K562 (cell line): ENCODE data around the gene ITGB6. TPM values are rescaled to one million over a fixed set of nuclear protein-coding genes. Genes with fewer than 3 reads are reported as not detected.

ENCODE experiments used
- ATAC-seq: fragments of 200-7000 bp; cut with Tn5 transposase; 3 replicates; pipeline ENCODE4 v1.9.1; 2020; ENCODE audit warnings: moderate library complexity
- BruUV-seq: library from RNA; stranded (reverse); fragments of 400-500 nt; replicated peaks from 2 replicates; lab custom pipeline; 2021; lab: Mats Ljungman, UMichigan
- CTCF ChIA-PET: fragments of 300-600 bp; formaldehyde crosslinking; extraction: SDS; loops from one replicate; lab custom pipeline; 2021; ENCODE audit warnings: low intra/inter-chr PET ratio; lab: Yijun Ruan, JAX
- POLR2A ChIA-PET: fragments of 300-600, 350-650 bp; sonication (Branson Sonifier 250); formaldehyde crosslinking; extraction: SDS; loops from one replicate; lab custom pipeline; 2021; ENCODE audit warnings: antibody characterized with exemption, inconsistent platforms; lab: Yijun Ruan, JAX
- DNase-seq, 4 experiments: peaks; one replicate each; pipeline versions ENCODE4 v3.0.0 to v3.0.0-alpha.2; 2011 to 2018; ENCODE audit warnings: low spot score in 3 of 4, mixed read lengths in 3 of 4; ENCODE audit errors: extremely low read depth in 1 of 4
- FAIRE-seq: peaks from 2 replicates; lab custom pipeline; 2011; peaks lifted over from hg19 to GRCh38; lab: Jason Lieb, UNC
- H2AFZ ChIP-seq: 2 replicates; pipeline ENCODE4 v1.6.0; 2011; ENCODE audit warnings: low read depth, low read length, control low read depth, inconsistent platforms
- H3K27ac ChIP-seq: fragments of 200-600 bp; 3 replicates; pipeline ENCODE4 v1.8.0; 2011; ENCODE audit warnings: low read depth, mild to moderate bottlenecking, control low read depth, inconsistent platforms, low read length, moderate library complexity, mixed read lengths; ENCODE audit errors: extremely low read depth
- H3K27me3 ChIP-seq, 2 experiments: fragments of 300-600 bp in 1 of 2; 2 replicates in 1 of 2; 3 replicates in 1 of 2; pipeline versions ENCODE4 v1.6.0 to v1.8.0; 2011; ENCODE audit warnings: inconsistent platforms in 2 of 2, low read length in 2 of 2, mild to moderate bottlenecking in 1 of 2, mixed read lengths in 1 of 2, moderate library complexity in 1 of 2; ENCODE audit not compliant: control insufficient read depth in 2 of 2, insufficient read depth in 2 of 2
- H3K36me3 ChIP-seq: fragments of 300-600 bp; 3 replicates; pipeline ENCODE4 v1.8.0; 2011; ENCODE audit warnings: mild to moderate bottlenecking, low read length, inconsistent platforms; ENCODE audit not compliant: control insufficient read depth, insufficient read depth
- H3K4me1 ChIP-seq, 2 experiments: fragments of 200-600 bp in 1 of 2; replicated peaks in 1 of 2; 2 replicates in 1 of 2; 3 replicates in 1 of 2; pipeline versions ENCODE4 v1.5.1 to v1.8.0; 2011; ENCODE audit warnings: inconsistent platforms in 2 of 2, low read length in 2 of 2, mild to moderate bottlenecking in 1 of 2, mixed read lengths in 1 of 2, moderate library complexity in 1 of 2; ENCODE audit not compliant: control insufficient read depth in 2 of 2, insufficient read depth in 2 of 2
- H3K4me2 ChIP-seq: 2 replicates; pipeline ENCODE4 v1.6.1; 2011; ENCODE audit warnings: low read length, control low read depth, inconsistent platforms, mixed read lengths; ENCODE audit not compliant: insufficient read depth
- H3K4me3 ChIP-seq: fragments of 200-600 bp; sonication (generic), shearing (Covaris generic); 2 replicates; pipeline ENCODE4 v1.5.1; 2016; ENCODE audit warnings: control low read depth, inconsistent platforms
- H3K79me2 ChIP-seq: fragments of 200-600 bp; 3 replicates; pipeline ENCODE4 v1.8.0; 2011; ENCODE audit warnings: low read length, inconsistent platforms; ENCODE audit not compliant: control insufficient read depth, insufficient read depth
- H3K9ac ChIP-seq, 2 experiments: 2 replicates each; pipeline versions ENCODE4 v1.6.0 to v1.6.1; 2011; ENCODE audit warnings: low read depth in 2 of 2, low read length in 2 of 2, control low read depth in 1 of 2, inconsistent platforms in 1 of 2, mild to moderate bottlenecking in 1 of 2, mixed read lengths in 1 of 2; ENCODE audit not compliant: insufficient read depth in 1 of 2
- H3K9me1 ChIP-seq: one replicate; pipeline ENCODE4 v1.6.0; 2011; ENCODE audit warnings: inconsistent platforms, mild to moderate bottlenecking, low read length, moderate library complexity; ENCODE audit not compliant: control insufficient read depth, insufficient read depth
- H3K9me3 ChIP-seq: replicated peaks from 2 replicates; pipeline ENCODE4 v1.5.1; 2011; ENCODE audit warnings: low read depth, low read length, inconsistent platforms; ENCODE audit not compliant: control insufficient read depth, insufficient read depth
- H4K20me1 ChIP-seq: replicated peaks from 2 replicates; pipeline ENCODE4 v1.6.1; 2011; ENCODE audit warnings: low read length, inconsistent platforms, mixed read lengths; ENCODE audit not compliant: control insufficient read depth, insufficient read depth
- BDP1 ChIP-seq: IDR thresholded peaks from 3 replicates; pipeline ENCODE4 v1.6.1; 2011; ENCODE audit not compliant: insufficient read length, insufficient read depth
- KDM1A ChIP-seq, 2 experiments: fragments of 450-650 bp; IDR thresholded peaks; 2 replicates each; pipeline ENCODE4 v1.6.1; 2016; ENCODE audit warnings: mild to moderate bottlenecking in 2 of 2
- MAFK ChIP-seq: IDR thresholded peaks from 2 replicates; pipeline ENCODE4 v1.6.1; 2011; ENCODE audit warnings: low read length, improper control_type of control experiment
- NR3C1 ChIP-seq: sonication (generic); formaldehyde crosslinking; IDR thresholded peaks from 2 replicates; pipeline ENCODE4 v1.8.1; 2022; ENCODE audit warnings: missing genetic modification reagents
- PHF20 ChIP-seq: fragments of 450-650 bp; IDR thresholded peaks from 2 replicates; pipeline ENCODE4 v1.6.1; 2018; ENCODE audit not compliant: partially characterized antibody
- POLR3G ChIP-seq: IDR thresholded peaks from 2 replicates; pipeline ENCODE4 v1.6.1; 2011; ENCODE audit not compliant: insufficient read length, insufficient replicate concordance; ENCODE audit errors: extremely low read depth
- SIN3B ChIP-seq: fragments of 450-650 bp; IDR thresholded peaks from 2 replicates; pipeline ENCODE4 v1.6.1; 2017; ENCODE audit warnings: low read depth, mild to moderate bottlenecking, moderate library complexity
- SUPT5H ChIP-seq: fragments of 450-650 bp; IDR thresholded peaks from 2 replicates; pipeline ENCODE4 v1.6.1; 2016
- TOE1 ChIP-seq, 2 experiments: fragments of 450-650 bp in 1 of 2; sonication (generic) in 1 of 2; formaldehyde crosslinking in 1 of 2; IDR thresholded peaks; 2 replicates each; pipeline versions ENCODE4 v1.7.1 to v1.8.0; 2016 to 2022; ENCODE audit warnings: borderline replicate concordance in 2 of 2, mild to moderate bottlenecking in 2 of 2, antibody characterized with exemption in 1 of 2, inconsistent platforms in 1 of 2, low read depth in 1 of 2, missing genetic modification reagents in 1 of 2, moderate library complexity in 1 of 2
- ZBTB40 ChIP-seq, 2 experiments: fragments of 450-650 bp in 1 of 2; sonication (generic) in 1 of 2; formaldehyde crosslinking in 1 of 2; IDR thresholded peaks; 2 replicates each; pipeline versions ENCODE4 v1.7.1 to v1.9.0; 2016 to 2022; ENCODE audit warnings: inconsistent platforms in 1 of 2, mild to moderate bottlenecking in 1 of 2, missing genetic modification reagents in 1 of 2
- ZNF584 ChIP-seq: fragments of 200-800 bp; sonication (Bioruptor generic); IDR thresholded peaks from 2 replicates; pipeline ENCODE4 v1.6.1; 2016; ENCODE audit warnings: low read depth, mild to moderate bottlenecking, missing genetic modification characterization, missing compliant biosample characterization
- ZNF75A ChIP-seq: fragments of 450-650 bp; formaldehyde crosslinking; IDR thresholded peaks from 2 replicates; pipeline ENCODE4 v1.4.0; 2020; ENCODE audit warnings: mild to moderate bottlenecking
- WGBS: fragments of 100-300 bp; shearing (Covaris generic); methylation state at CpG from one replicate; pipeline ENCODE4 v1.1.6; 2016; ENCODE audit warnings: low coverage, mixed read lengths; ENCODE audit not compliant: insufficient coverage; ENCODE audit errors: missing lambda C conversion rate; 5-methylcytosine and 5-hydroxymethylcytosine counted together
- in situ Hi-C: fragments of 300-500 bp; cut with MboI; formaldehyde crosslinking; loops from 4 replicates; pipeline ENCODE4 v1.15.0; 2018; ENCODE audit warnings: inconsistent platforms, mixed read lengths
- intact Hi-C: fragments of 100-400 bp; cut with micrococcal nuclease; formaldehyde crosslinking; loops from 2 replicates; pipeline ENCODE4 v1.14.2; 2022
- polyA plus RNA-seq, 8 experiments: library from polyadenylated mRNA; depleted of rRNA in 4 of 8; stranded (reverse) in 5 of 8; unstranded in 3 of 8; fragments of >200 nt; fragmentation: Nextera tagmentation in 2 of 8; fragmentation: Illumina TruSeq in 1 of 8; extraction: Ambion mirVana in 2 of 8; extraction: Trizol in 1 of 8; gene quantifications; 2 replicates each; pipeline versions ENCODE4 v1.2.1 to v1.2.3, GENCODE V29; 2011 to 2014; ENCODE audit warnings: inconsistent platforms in 1 of 8, missing spikeins in 1 of 8
- total RNA-seq, 7 experiments: library from RNA; depleted of rRNA in 6 of 7; stranded (reverse); fragments of >200 nt in 6 of 7; fragmentation: Illumina TruSeq in 2 of 7; extraction: Trizol in 2 of 7; gene quantifications; 2 replicates each; pipeline versions ENCODE4 v1.2.1 to v1.2.3, GENCODE V29; 2011 to 2021; ENCODE audit warnings: low replicate concordance in 1 of 7
- TF ChIP-seq, protein P1 (sequence below): fragments of 250-450 bp; sonication (Bioruptor Pico); IDR thresholded peaks from 2 replicates; pipeline ENCODE4 v1.8.0; 2022; ENCODE audit warnings: inconsistent platforms, mild to moderate bottlenecking, moderate library complexity, borderline replicate concordance

ITGB6 gene
- total and polyA plus RNA-seq, 9 of the 15 experiments (the other 6 are each of a cell fraction or from before 2014, with no cell fraction given), result 0.18 TPM; not detected in 8

DNA sequence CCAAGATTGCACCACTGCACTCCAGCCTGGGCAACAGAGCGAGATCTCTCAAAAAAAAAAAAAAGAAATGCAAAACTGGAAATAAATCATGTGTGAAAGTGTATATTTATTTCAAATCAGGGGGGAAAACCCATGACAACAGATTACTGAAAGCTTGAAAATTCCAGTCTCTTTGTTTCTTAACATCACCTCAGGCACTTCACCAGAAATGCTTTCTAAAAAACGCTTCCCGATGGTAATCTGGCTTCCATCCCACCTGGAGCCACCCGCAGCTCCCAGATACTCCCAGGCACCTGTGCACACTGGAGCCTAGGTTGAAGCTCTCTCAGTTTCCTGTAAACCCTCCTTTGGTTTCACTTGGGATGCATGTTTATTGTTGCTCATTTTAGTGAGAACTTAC is 7.2 kb upstream of the ITGB6 start:
- no peak overlapping the region for H3K4me2 ChIP-seq
- no peak for TF ChIP-seq KDM1A (IDR thresholded peaks at IDR 0.05)
- no peak for TF ChIP-seq POLR3G
- no peak for TF ChIP-seq SUPT5H
- no peak for TF ChIP-seq BDP1
- no peak for TF ChIP-seq SIN3B
- TF ChIP-seq TOE1 (IDR thresholded peaks at IDR 0.05; ENCODE audit: borderline replicate concordance), result no peak
- no peak for TF ChIP-seq TOE1 (CRISPR knock-in tag; IDR thresholded peaks at IDR 0.05; ENCODE audit: borderline replicate concordance, low read depth)
- TF ChIP-seq, protein P1, sequence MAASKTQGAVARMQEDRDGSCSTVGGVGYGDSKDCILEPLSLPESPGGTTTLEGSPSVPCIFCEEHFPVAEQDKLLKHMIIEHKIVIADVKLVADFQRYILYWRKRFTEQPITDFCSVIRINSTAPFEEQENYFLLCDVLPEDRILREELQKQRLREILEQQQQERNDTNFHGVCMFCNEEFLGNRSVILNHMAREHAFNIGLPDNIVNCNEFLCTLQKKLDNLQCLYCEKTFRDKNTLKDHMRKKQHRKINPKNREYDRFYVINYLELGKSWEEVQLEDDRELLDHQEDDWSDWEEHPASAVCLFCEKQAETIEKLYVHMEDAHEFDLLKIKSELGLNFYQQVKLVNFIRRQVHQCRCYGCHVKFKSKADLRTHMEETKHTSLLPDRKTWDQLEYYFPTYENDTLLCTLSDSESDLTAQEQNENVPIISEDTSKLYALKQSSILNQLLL (CRISPR knock-in tag), result no peak
- no peak for TF ChIP-seq MAFK
- no peak for TF ChIP-seq ZNF75A
- no peak for TF ChIP-seq NR3C1 (CRISPR knock-in tag)
- no peak for TF ChIP-seq PHF20
- no peak for TF ChIP-seq ZNF584 (CRISPR knock-in tag)
- no peak for TF ChIP-seq ZBTB40 (IDR thresholded peaks at IDR 0.05)
- no peak for TF ChIP-seq ZBTB40 (CRISPR knock-in tag; IDR thresholded peaks at IDR 0.05)

More for the DNA sequence above, 7.2 kb upstream of the ITGB6 start:
- ChIA-PET CTCF (no interaction called here), POLR2A (no interaction called here)
- FAIRE-seq (no peak), DNase-seq (no peak), ATAC-seq (no peak)
- no TSS peak for BruUV-seq
- no peaks in the 10 kb centered on the region for H3K4me1 ChIP-seq
- no peaks in the 10 kb centered on the region for H4K20me1 ChIP-seq
- no peak overlapping the region for H3K4me3 ChIP-seq
- no peak overlapping the region for H2AFZ ChIP-seq
- no peak overlapping the region for H3K27ac ChIP-seq
- in situ Hi-C loops (no loop called here), intact Hi-C loops (no loop called here)
- H3K9me1 ChIP-seq, result no peaks in the 10 kb centered on the region
- no peak overlapping the region for H3K9ac ChIP-seq
- no peaks in the 10 kb centered on the region for H3K36me3 ChIP-seq
- no peaks in the 10 kb centered on the region for H3K79me2 ChIP-seq
- no peaks in the 10 kb centered on the region for H3K9me3 ChIP-seq
- no peaks in the 10 kb centered on the region for H3K27me3 ChIP-seq
- 2% methylated on average over 3 of the region's 4 CpGs for WGBS
